GM19455 (cell line): Measurements from ENCODE around the gene MICAL2.
A peak's percentile ranks its signal among the peaks of the same experiment; 100 is the strongest.

Experiments
- ATAC-seq: cut with Tn5 transposase; IDR thresholded peaks from one replicate; pipeline ENCODE4 v1.9.1; 2021; ENCODE audit not compliant: unreplicated experiment

Gene MICAL2

DNA sequence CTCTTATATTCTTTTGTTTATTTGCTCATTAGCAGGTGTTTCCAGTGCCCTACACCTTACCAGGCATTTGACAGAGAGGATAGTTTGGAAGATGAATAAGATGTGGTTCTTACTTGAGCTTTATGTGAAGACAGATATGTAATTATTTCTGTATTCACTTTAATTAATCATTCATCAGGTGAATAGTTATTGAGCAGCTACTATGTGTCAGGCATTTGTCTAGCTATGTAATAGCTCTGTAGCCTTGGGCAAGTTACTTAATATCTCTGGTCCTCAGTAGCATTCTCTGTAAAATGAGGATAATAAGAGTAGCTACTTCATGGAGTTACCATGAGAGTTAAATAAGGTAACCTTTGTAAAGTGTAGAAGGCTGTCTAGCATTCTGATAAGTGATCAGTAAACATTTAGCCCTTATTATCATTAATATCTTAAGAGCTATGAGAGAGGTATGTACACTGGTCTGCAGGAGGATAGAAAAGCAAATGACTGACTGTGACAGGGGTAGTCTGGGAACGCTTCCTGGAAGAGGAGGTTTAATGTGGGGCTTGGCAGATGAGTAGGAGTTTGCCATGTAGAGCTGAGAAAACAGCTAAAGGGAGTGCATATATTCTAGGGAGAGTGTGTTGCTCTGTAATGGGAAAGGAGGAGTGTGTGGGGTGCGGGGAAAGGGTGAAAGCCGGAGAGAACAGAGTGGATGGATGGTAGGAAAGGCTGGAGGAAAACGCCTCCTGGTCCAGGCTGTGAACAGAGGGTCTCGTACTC lies 56.1 kb downstream of the MICAL2 start:
- ATAC-seq, result no peak

DNA sequence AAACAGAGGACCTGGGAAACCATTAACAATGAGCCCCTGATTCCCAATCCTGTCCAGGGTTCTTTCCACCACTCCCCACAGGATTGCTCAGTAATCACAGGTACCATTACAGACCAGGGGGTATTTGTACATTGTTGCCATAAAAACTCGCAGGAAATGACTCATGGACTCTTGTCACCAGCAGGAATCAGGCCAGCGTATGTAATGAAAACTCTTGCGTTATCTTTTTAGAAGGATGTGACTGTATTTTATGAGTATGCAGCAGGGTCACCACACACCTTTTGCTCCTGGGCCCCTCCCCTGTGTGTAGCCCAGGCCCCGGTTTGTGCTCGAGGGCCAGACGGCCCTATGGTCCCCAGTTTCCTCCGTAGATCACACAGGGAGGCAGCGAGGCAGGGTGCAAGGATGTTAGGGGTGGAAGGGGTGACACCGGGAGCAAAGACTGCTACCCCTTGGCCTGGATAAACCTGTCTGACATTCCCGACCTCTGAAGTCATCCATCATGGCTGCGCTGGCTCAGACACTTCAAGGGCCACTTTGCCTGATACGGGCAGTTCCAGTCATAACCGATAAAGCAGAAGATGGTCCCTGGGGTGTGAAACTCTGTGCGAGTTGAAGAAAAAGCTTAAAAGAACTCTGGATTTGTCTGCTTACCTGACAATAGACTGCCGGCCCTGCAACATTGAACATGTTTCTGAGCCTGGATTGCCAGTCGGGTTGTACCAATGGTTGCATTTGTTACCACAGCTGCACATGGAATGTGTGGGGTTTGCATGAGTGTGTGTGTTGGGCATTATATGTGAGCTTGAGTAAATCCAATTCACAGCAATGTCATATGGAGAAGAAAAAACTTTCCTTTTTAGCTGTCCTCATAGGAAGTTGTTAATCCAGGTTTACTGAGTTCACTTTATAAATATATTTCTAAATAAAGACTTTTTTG lies 56.9 kb downstream of the MICAL2 start:
- no peak for ATAC-seq

- no peak for ATAC-seq
Measured at GRCh38 chr11:12168114-12168513, 57.7 kb downstream of the MICAL2 start.

GRCh38 chr11:12169822-12170221 lies 59.4 kb downstream of the MICAL2 start:
- ATAC-seq, result no peak

DNA sequence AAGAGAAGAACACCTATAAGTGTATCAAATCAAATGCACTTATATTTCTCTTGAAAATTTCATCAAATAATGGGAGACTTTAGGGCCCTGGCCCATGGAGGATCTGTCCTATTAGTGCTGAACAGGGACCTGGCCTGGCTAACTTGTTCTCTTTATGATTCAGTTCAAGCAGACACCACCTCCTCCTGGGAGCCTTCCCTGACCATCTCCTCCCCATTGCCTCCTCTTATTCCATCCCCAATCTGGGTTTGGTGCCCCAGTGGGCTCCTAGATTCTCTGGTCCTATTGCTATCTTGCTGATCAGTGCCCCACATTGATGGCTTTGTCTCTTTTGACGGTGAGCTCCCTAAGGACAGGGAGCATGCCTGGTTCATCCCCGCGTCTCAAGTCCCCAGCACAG lies 60.1 kb downstream of the MICAL2 start:
- no peak for ATAC-seq

- no peak for ATAC-seq
Measured at GRCh38 chr11:12170984-12171383, 60.6 kb downstream of the MICAL2 start.

GRCh38 chr11:12171921-12172320 lies 61.5 kb downstream of the MICAL2 start:
- no peak for ATAC-seq

DNA sequence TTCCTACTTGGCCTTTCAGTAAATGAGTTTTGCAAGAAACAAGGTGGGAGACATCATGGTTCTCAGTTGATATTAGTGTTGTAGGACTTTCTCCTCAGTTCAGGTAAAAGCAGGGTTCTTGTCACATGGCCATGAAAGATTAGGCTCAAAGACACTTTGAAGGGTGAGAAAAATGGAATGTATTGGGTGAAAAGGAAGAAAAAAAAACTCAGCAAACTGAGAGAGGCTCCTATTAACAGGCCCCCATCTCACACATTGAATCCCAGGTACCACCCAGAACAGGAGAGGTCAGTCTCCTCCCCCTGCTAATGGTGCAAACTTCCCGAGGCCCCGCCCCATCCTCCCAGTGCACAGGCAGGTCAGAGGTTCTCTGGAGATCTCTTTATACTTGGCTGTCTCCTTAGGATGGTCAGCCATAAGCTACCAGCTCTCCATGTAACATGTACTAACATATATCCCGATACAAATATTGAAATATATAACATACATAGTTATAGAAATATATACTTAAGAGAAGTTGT lies 62.2 kb downstream of the MICAL2 start:
- no peak for ATAC-seq

DNA sequence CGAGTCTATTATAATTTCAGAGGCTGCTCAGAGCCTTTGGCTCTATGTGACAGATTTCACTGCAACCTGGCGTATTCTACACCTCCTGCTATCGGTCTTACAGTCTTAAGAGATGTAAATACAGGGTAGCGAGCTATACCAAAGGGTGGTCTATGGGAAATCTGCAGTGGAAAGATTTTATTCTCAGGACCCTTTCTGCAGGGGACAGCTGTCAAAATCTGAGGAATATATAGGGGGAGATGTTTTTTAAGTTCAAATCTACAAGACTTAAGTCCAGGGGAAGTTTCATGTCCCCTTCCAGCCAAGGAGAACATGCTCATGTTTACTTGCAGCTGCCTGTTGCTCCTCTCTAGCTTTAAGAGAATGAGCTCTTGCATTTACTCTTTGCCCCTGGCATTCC lies 62.7 kb downstream of the MICAL2 start:
- no peak for ATAC-seq

GRCh38 chr11:12174128-12174476 lies 63.7 kb downstream of the MICAL2 start:
- ATAC-seq, result peak; percentile 32

- ATAC-seq, result peak; percentile 82
Measured at GRCh38 chr11:12174477-12175143, 64.2 kb downstream of the MICAL2 start.

- no peak for ATAC-seq
Measured at GRCh38 chr11:12175694-12176241, 65.4 kb downstream of the MICAL2 start.

- ATAC-seq, result no peak
Measured at GRCh38 chr11:12176410-12176809, 66.0 kb downstream of the MICAL2 start.

- ATAC-seq, result no peak
Measured at GRCh38 chr11:12177739-12178338, 67.4 kb downstream of the MICAL2 start.

- no peak for ATAC-seq
Measured at GRCh38 chr11:12179019-12179418, 68.6 kb downstream of the MICAL2 start.

DNA sequence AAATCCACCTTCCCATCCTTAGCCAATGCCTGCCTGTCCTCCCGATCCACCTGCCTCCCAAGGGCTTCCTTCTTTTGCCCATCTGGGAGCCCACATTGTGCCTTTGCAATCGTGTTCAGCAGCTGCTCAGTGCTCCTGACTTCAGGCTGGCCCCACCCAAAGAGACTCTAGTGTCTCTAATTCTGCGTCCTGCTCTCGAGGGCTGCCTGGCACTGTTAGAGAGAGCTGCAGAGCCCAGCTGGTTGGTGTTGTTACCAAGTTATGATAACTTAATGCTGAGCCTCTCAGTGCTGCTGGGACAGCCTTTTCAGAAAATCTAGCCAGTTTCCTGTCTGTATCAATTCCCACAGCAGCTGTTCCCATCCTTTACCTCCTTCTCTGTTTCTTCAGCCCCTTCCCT lies 69.1 kb downstream of the MICAL2 start:
- ATAC-seq, result no peak

GRCh38 chr11:12180257-12181205 lies 70.1 kb downstream of the MICAL2 start:
- no peak for ATAC-seq

GRCh38 chr11:12182302-12182675 lies 71.9 kb downstream of the MICAL2 start:
- ATAC-seq, result no peak

GRCh38 chr11:12182676-12183541 lies 72.5 kb downstream of the MICAL2 start:
- no peak for ATAC-seq
